HepG2 (cell line): ENCODE results near the gene ZNF142. TPM values are rescaled to one million over a fixed set of nuclear protein-coding genes. Genes with fewer than 3 reads are reported as not detected.
A peak's percentile ranks its signal among the peaks of the same experiment; 100 is the strongest.

ENCODE experiments used
- FOSL2 ChIP-seq: sonication (generic); formaldehyde crosslinking; IDR thresholded peaks from 2 replicates; pipeline ENCODE4 v1.4.0; 2020; ENCODE audit warnings: missing genetic modification reagents
- HOMEZ ChIP-seq: IDR thresholded peaks from 2 replicates; pipeline ENCODE4 v1.6.1; 2016; ENCODE audit warnings: low read depth
- IRF2 ChIP-seq: IDR thresholded peaks from 2 replicates; pipeline ENCODE4 v1.6.1; 2018; ENCODE audit warnings: missing genetic modification reagents, missing compliant biosample characterization
- JUND ChIP-seq: sonication (generic); formaldehyde crosslinking; IDR thresholded peaks from 2 replicates; pipeline ENCODE4 v1.8.0; 2022; ENCODE audit warnings: mild to moderate bottlenecking, missing genetic modification reagents
- NR0B2 ChIP-seq: sonication (generic); formaldehyde crosslinking; IDR thresholded peaks from 2 replicates; pipeline ENCODE4 v1.4.0; 2020; ENCODE audit warnings: mild to moderate bottlenecking, missing genetic modification reagents
- POGK ChIP-seq: sonication (generic); formaldehyde crosslinking; conservative IDR thresholded peaks from 2 replicates; pipeline ENCODE4 v1.8.0; 2022; ENCODE audit warnings: mild to moderate bottlenecking, moderate library complexity, missing genetic modification reagents
- PRDM4 ChIP-seq: sonication (generic); formaldehyde crosslinking; IDR thresholded peaks from 2 replicates; pipeline ENCODE4 v1.9.0; 2021; ENCODE audit warnings: missing genetic modification reagents, borderline replicate concordance
- SCMH1 ChIP-seq: sonication (generic); formaldehyde crosslinking; IDR thresholded peaks from 2 replicates; pipeline ENCODE4 v1.9.0; 2021; ENCODE audit warnings: missing genetic modification reagents, mild to moderate bottlenecking, borderline replicate concordance
- SOX5 ChIP-seq: IDR thresholded peaks from 2 replicates; pipeline ENCODE4 v1.6.1; 2016; ENCODE audit warnings: borderline replicate concordance
- TOPORS ChIP-seq: sonication (generic); formaldehyde crosslinking; IDR thresholded peaks from 2 replicates; pipeline ENCODE4 v1.8.0; 2023; ENCODE audit warnings: mild to moderate bottlenecking, missing genetic modification reagents
- YEATS2 ChIP-seq: sonication (generic); formaldehyde crosslinking; IDR thresholded peaks from 2 replicates; pipeline ENCODE4 v1.4.0; 2020; ENCODE audit warnings: missing genetic modification reagents, borderline replicate concordance
- ZMYM3 ChIP-seq: sonication (generic); formaldehyde crosslinking; IDR thresholded peaks from 2 replicates; pipeline ENCODE4 v1.5.1; 2020; ENCODE audit warnings: mild to moderate bottlenecking, missing genetic modification reagents
- ZNF10 ChIP-seq: sonication (generic); formaldehyde crosslinking; IDR thresholded peaks from 2 replicates; pipeline ENCODE4 v1.4.0; 2020; ENCODE audit warnings: mild to moderate bottlenecking, low read depth, missing genetic modification reagents, borderline replicate concordance
- ZNF280B ChIP-seq: sonication (generic); formaldehyde crosslinking; IDR thresholded peaks from 2 replicates; pipeline ENCODE4 v1.5.0; 2020; ENCODE audit warnings: missing genetic modification reagents, mild to moderate bottlenecking, borderline replicate concordance
- ZNF512B ChIP-seq: sonication (generic); formaldehyde crosslinking; IDR thresholded peaks from 2 replicates; pipeline ENCODE4 v1.5.1; 2020; ENCODE audit warnings: missing genetic modification reagents, mild to moderate bottlenecking, borderline replicate concordance
- ZNF562 ChIP-seq: sonication (generic); formaldehyde crosslinking; IDR thresholded peaks from 2 replicates; pipeline ENCODE4 v1.8.0; 2022; ENCODE audit warnings: missing genetic modification reagents, borderline replicate concordance
- ZNF775 ChIP-seq: sonication (generic); formaldehyde crosslinking; IDR thresholded peaks from 2 replicates; pipeline ENCODE4 v1.4.0; 2020; ENCODE audit warnings: missing genetic modification reagents, mild to moderate bottlenecking, moderate library complexity, borderline replicate concordance
- ZNF780A ChIP-seq: sonication (generic); formaldehyde crosslinking; IDR thresholded peaks from 2 replicates; pipeline ENCODE4 v1.8.0; 2022; ENCODE audit warnings: mild to moderate bottlenecking, missing genetic modification reagents, moderate library complexity
- polyA plus RNA-seq, 8 experiments: library from polyadenylated mRNA; depleted of rRNA in 3 of 8; stranded (reverse) in 7 of 8; unstranded in 1 of 8; fragments of >200 nt; fragmentation: Illumina TruSeq in 4 of 8; extraction: Trizol in 4 of 8; gene quantifications; 2 replicates each; pipeline versions ENCODE4 v1.2.1 to v1.2.3, GENCODE V29; 2011 to 2016; ENCODE audit warnings: low read depth in 4 of 8, missing spikeins in 1 of 8, mixed read lengths in 1 of 8; ENCODE audit not compliant: insufficient read depth in 1 of 8
- total RNA-seq, 5 experiments: library from RNA; depleted of rRNA; stranded (reverse); fragments of >200 nt; fragmentation: Illumina TruSeq; extraction: Trizol; gene quantifications; 2 replicates each; pipeline ENCODE4 v1.2.3, GENCODE V29; 2016; ENCODE audit warnings: low read depth in 1 of 5

Gene ZNF142
- total and polyA plus RNA-seq, 2 of the 13 experiments (the other 11 are each of a cell fraction or from before 2014, with no cell fraction given) = 4.8 to 11.4 TPM

- TF ChIP-seq IRF2 (CRISPR knock-in tag) (peak; percentile 69; the same call in 1 of the 2 replicates), HOMEZ (CRISPR knock-in tag) (no peak), ZNF775 (CRISPR knock-in tag) (no peak), TOPORS (peak; percentile 18; the same call in 1 of the 2 replicates), ZNF280B (CRISPR knock-in tag) (0 out of 2 replicates have a peak, but pooled peaks have one; percentile 32), ZNF10 (CRISPR knock-in tag) (no peak), ZNF780A (CRISPR knock-in tag) (no peak), JUND (CRISPR knock-in tag) (no peak), SCMH1 (no peak), POGK (CRISPR knock-in tag) (0 out of 2 replicates have a peak, but pooled peaks have one; percentile 46), ZNF512B (0 out of 2 replicates have a peak, but pooled peaks have one; percentile 30), SOX5 (CRISPR knock-in tag) (peak; percentile 9; the same call in 1 of the 2 replicates), FOSL2 (CRISPR knock-in tag) (peak; percentile 47), ZNF562 (CRISPR knock-in tag) (no peak), ZMYM3 (CRISPR knock-in tag) (peak; percentile 93), YEATS2 (CRISPR knock-in tag) (peak; percentile 39), PRDM4 (CRISPR knock-in tag) (no peak), NR0B2 (CRISPR knock-in tag) (no peak)
Measured at GRCh38 chr2:218658671-218659257, 659 bp downstream of the ZNF142 start (continued).
